Fibroblast of lung (primary cell): ENCODE data around the gene KIF2B. TPM values are rescaled to one million over a fixed set of nuclear protein-coding genes. Genes with fewer than 3 reads are reported as not detected.

ENCODE experiments used
- DNase-seq, 2 donors: peaks; one replicate each; pipeline versions ENCODE4 v3.0.0 to v3.0.0-alpha.2; 2010; ENCODE audit warnings: low read depth in 2 of 2
- H2AFZ ChIP-seq: 2 replicates; pipeline ENCODE4 v1.5.1; 2012; ENCODE audit warnings: low read length, control low read depth, inconsistent platforms
- H3K27ac ChIP-seq: 2 replicates; pipeline ENCODE4 v1.5.1; 2011; ENCODE audit warnings: low read length, control low read depth; ENCODE audit not compliant: insufficient read depth
- H3K27me3 ChIP-seq: 2 replicates; pipeline ENCODE4 v1.5.1; 2011; ENCODE audit warnings: mild to moderate bottlenecking, low read length; ENCODE audit not compliant: control insufficient read depth, insufficient read depth
- H3K36me3 ChIP-seq: 2 replicates; pipeline ENCODE4 v1.5.1; 2011; ENCODE audit warnings: low read length; ENCODE audit not compliant: control insufficient read depth, insufficient read depth
- H3K4me1 ChIP-seq: 2 replicates; pipeline ENCODE4 v1.5.1; 2011; ENCODE audit warnings: low read length; ENCODE audit not compliant: control insufficient read depth, insufficient read depth; ENCODE audit errors: extremely low read depth
- H3K4me2 ChIP-seq: 2 replicates; pipeline ENCODE4 v1.5.1; 2011; ENCODE audit warnings: low read length, control low read depth; ENCODE audit not compliant: insufficient read depth; ENCODE audit errors: extremely low read depth
- H3K4me3 ChIP-seq, 4 experiments: fragments of 200-600 bp in 1 of 4; sonication (generic) in 1 of 4; replicated peaks in 1 of 4; 2 replicates each; pipeline ENCODE4 v1.5.1; 2011 to 2016; ENCODE audit warnings: low read length in 4 of 4, low read depth in 3 of 4, mild to moderate bottlenecking in 3 of 4, control low read depth in 2 of 4, inconsistent platforms in 1 of 4, mixed read lengths in 1 of 4; ENCODE audit not compliant: insufficient read depth in 1 of 4; ENCODE audit errors: control extremely low read depth in 1 of 4
- H3K79me2 ChIP-seq: 2 replicates; pipeline ENCODE4 v1.5.1; 2012; ENCODE audit warnings: mild to moderate bottlenecking, low read length, inconsistent platforms; ENCODE audit not compliant: control insufficient read depth, insufficient read depth
- H3K9ac ChIP-seq: 2 replicates; pipeline ENCODE4 v1.5.1; 2011; ENCODE audit warnings: mild to moderate bottlenecking, low read length, control low read depth; ENCODE audit not compliant: insufficient read depth
- H3K9me3 ChIP-seq: 2 replicates; pipeline ENCODE4 v1.5.1; 2012; ENCODE audit warnings: low read depth, low read length; ENCODE audit not compliant: control insufficient read depth, insufficient read depth
- H4K20me1 ChIP-seq: 2 replicates; pipeline ENCODE4 v1.5.1; 2011; ENCODE audit warnings: low read length; ENCODE audit not compliant: control insufficient read depth, insufficient read depth; ENCODE audit errors: extremely low read depth
- EZH2 ChIP-seq: IDR thresholded peaks from 2 replicates; pipeline ENCODE4 v1.5.1; 2012; ENCODE audit warnings: low read length, control low read depth, mild to moderate bottlenecking; ENCODE audit errors: missing control alignments
- polyA plus RNA-seq, 2 donors: library from polyadenylated mRNA; depleted of rRNA in 1 of 2; stranded (reverse) in 1 of 2; unstranded in 1 of 2; fragments of >200 nt; gene quantifications; 2 replicates each; pipeline ENCODE4 v1.2.1, GENCODE V29; 2011 to 2012; ENCODE audit warnings: missing spikeins in 1 of 2
- total RNA-seq: library from RNA; depleted of rRNA; stranded (reverse); fragments of >200 nt; gene quantifications from 2 replicates; pipeline ENCODE4 v1.2.1, GENCODE V29; 2014
- TF ChIP-seq, protein P1 (sequence below), 2 donors: IDR thresholded peaks in 1 of 2; conservative IDR thresholded peaks in 1 of 2; 1 replicate in 1 of 2; 2 replicates in 1 of 2; pipeline ENCODE4 v1.5.1; 2011 to 2012; ENCODE audit warnings: low read length in 2 of 2, control low read depth in 1 of 2, inconsistent platforms in 1 of 2, low read depth in 1 of 2, mild to moderate bottlenecking in 1 of 2

KIF2B gene
- total and polyA plus RNA-seq, 2 donors (not counting 1 experiment from before 2014, with no cell fraction given) = not detected

DNA sequence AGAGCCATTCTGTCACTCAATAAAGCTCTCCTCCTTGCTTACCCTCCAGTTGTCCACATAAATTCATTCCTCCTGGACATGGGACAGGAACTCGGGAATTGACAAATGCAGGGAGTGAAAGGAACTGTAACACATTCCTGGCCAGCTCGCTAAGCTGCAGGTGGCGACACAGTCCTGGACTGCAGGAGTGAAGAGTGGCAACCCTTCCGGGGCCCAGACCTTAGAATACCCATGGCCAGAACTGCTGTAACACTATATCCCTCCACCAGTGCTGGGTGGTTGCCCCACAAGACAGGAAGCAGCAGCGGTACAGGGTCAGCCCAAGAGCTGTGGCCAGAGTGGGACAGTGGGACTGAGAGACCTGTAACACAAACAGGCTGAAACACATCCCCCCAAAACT is 30.3 kb upstream of the KIF2B start:
- H3K9me3 ChIP-seq = no peaks in the 10 kb centered on the region
- H3K27ac ChIP-seq = no peak overlapping the region
- no peaks in the 10 kb centered on the region for H3K79me2 ChIP-seq
- H3K9ac ChIP-seq = no peak overlapping the region
- TF ChIP-seq EZH2 = no peak
- TF ChIP-seq, protein P1, sequence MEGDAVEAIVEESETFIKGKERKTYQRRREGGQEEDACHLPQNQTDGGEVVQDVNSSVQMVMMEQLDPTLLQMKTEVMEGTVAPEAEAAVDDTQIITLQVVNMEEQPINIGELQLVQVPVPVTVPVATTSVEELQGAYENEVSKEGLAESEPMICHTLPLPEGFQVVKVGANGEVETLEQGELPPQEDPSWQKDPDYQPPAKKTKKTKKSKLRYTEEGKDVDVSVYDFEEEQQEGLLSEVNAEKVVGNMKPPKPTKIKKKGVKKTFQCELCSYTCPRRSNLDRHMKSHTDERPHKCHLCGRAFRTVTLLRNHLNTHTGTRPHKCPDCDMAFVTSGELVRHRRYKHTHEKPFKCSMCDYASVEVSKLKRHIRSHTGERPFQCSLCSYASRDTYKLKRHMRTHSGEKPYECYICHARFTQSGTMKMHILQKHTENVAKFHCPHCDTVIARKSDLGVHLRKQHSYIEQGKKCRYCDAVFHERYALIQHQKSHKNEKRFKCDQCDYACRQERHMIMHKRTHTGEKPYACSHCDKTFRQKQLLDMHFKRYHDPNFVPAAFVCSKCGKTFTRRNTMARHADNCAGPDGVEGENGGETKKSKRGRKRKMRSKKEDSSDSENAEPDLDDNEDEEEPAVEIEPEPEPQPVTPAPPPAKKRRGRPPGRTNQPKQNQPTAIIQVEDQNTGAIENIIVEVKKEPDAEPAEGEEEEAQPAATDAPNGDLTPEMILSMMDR (conservative IDR thresholded peaks at IDR 0.05 in 1 of 2, IDR thresholded peaks at IDR 0.05 in 1 of 2; ENCODE audit: low read depth in 1 of 2, low read length in 2 of 2) = no peak
- no peaks in the 10 kb centered on the region for H3K36me3 ChIP-seq
- no peak overlapping the region for H2AFZ ChIP-seq
- no peaks in the 10 kb centered on the region for H4K20me1 ChIP-seq
- no peak for DNase-seq
- H3K4me2 ChIP-seq = no peak overlapping the region
- H3K4me3 ChIP-seq = no peak overlapping the region
- no peaks in the 10 kb centered on the region for H3K4me1 ChIP-seq
- no peaks in the 10 kb centered on the region for H3K27me3 ChIP-seq

DNA sequence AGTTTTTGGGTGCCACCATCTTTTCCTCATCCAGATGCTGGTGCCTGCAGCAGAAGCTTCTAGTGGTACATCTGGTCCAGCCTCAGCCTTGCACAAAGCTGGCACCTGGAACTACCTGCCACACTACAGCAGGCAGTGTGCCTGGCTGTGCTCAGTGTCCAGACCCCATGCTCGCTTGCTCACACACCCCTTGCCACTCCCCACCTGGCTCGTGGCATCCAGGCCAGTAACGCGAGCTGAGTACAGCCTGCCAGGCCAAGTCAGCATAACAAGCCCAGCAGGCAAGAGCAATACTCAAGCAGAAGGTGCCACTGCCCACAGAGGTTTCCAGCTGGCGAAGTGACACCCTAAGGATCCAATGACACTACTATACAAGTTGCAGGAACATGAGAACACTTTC is 29.7 kb upstream of the KIF2B start:
- no peaks in the 10 kb centered on the region for H3K4me1 ChIP-seq
- H3K27ac ChIP-seq = no peak overlapping the region

DNA sequence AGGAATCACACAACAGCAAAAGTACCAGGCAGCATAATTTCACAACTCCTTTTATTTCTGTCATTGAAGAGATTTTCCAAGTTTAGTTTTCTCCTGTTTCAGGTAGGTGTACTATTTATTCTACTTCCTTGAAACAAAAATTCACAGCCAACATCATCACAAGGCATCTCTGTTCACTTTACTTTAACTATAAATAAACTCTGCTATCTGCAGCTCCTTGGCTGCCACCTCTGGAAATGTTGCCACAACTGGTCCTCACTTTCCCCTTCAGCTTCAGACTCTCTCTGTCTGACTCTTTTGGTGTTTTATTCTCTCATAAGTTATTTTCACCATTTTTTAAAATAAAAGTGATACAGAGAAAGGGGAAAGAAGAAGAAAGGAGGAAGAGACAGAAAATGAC is 27.9 kb upstream of the KIF2B start:
- TF ChIP-seq EZH2 = no peak
- TF ChIP-seq, protein P1 (conservative IDR thresholded peaks at IDR 0.05 in 1 of 2, IDR thresholded peaks at IDR 0.05 in 1 of 2; ENCODE audit: low read depth in 1 of 2, low read length in 2 of 2) = no peak
- H3K27ac ChIP-seq = no peak overlapping the region

More for the DNA sequence above, 29.7 kb upstream of the KIF2B start:
- DNase-seq = no peak
- Histone ChIP-seq H3K9me3 (no peaks in the 10 kb centered on the region), H3K36me3 (no peaks in the 10 kb centered on the region), H3K4me3 (no peak overlapping the region), H2AFZ (no peak overlapping the region), H3K27me3 (no peaks in the 10 kb centered on the region), H3K79me2 (no peaks in the 10 kb centered on the region), H4K20me1 (no peaks in the 10 kb centered on the region), H3K4me2 (no peak overlapping the region), H3K9ac (no peak overlapping the region)
- TF ChIP-seq, protein P1 (conservative IDR thresholded peaks at IDR 0.05 in 1 of 2, IDR thresholded peaks at IDR 0.05 in 1 of 2; ENCODE audit: low read depth in 1 of 2, low read length in 2 of 2) = no peak
- no peak for TF ChIP-seq EZH2

More for the DNA sequence above, 27.9 kb upstream of the KIF2B start:
- Histone ChIP-seq H3K4me2 (no peak overlapping the region), H3K9ac (no peak overlapping the region), H3K9me3 (no peaks in the 10 kb centered on the region), H3K27me3 (no peaks in the 10 kb centered on the region), H3K79me2 (no peaks in the 10 kb centered on the region), H3K4me1 (no peaks in the 10 kb centered on the region), H3K4me3 (no peak overlapping the region), H2AFZ (no peak overlapping the region), H4K20me1 (no peaks in the 10 kb centered on the region), H3K36me3 (no peaks in the 10 kb centered on the region)
- DNase-seq = no peak
